HepG2 (cell line): Measurements from ENCODE around the gene FLAD1. TPM values are rescaled to one million over a fixed set of nuclear protein-coding genes. Genes with fewer than 3 reads are reported as not detected.

Source experiments
- PAX8 ChIP-seq: sonication (generic); formaldehyde crosslinking; IDR thresholded peaks from 2 replicates; pipeline ENCODE4 v1.8.0; 2022; ENCODE audit warnings: mild to moderate bottlenecking, missing genetic modification reagents, borderline replicate concordance
- PPARG ChIP-seq: conservative IDR thresholded peaks from 2 replicates; pipeline ENCODE4 v1.6.1; 2016; ENCODE audit warnings: missing biosample characterization, missing genetic modification reagents
- PRDM10 ChIP-seq: sonication (generic); formaldehyde crosslinking; IDR thresholded peaks from 2 replicates; pipeline ENCODE4 v1.4.0; 2020; ENCODE audit warnings: low read depth, missing genetic modification reagents
- PREB ChIP-seq: sonication (generic); formaldehyde crosslinking; IDR thresholded peaks from 2 replicates; pipeline ENCODE4 v1.4.0; 2020; ENCODE audit warnings: missing genetic modification reagents
- RBFOX2 ChIP-seq: fragments of 200-400 bp; formaldehyde crosslinking; IDR thresholded peaks from 2 replicates; pipeline ENCODE4 v1.6.1; 2017; ENCODE audit warnings: low read depth, mild to moderate bottlenecking, low read length
- RELA ChIP-seq: sonication (generic); formaldehyde crosslinking; IDR thresholded peaks from 2 replicates; pipeline ENCODE4 v1.4.0; 2020; ENCODE audit warnings: missing genetic modification reagents
- RXRB ChIP-seq: IDR thresholded peaks from 2 replicates; pipeline ENCODE4 v1.6.1; 2016; ENCODE audit warnings: borderline replicate concordance, missing genetic modification reagents, missing compliant biosample characterization
- SP4 ChIP-seq: sonication (generic); formaldehyde crosslinking; IDR thresholded peaks from 2 replicates; pipeline ENCODE4 v1.8.1; 2023; ENCODE audit warnings: mild to moderate bottlenecking, missing genetic modification reagents
- TBX2 ChIP-seq: sonication (generic); formaldehyde crosslinking; IDR thresholded peaks from 2 replicates; pipeline ENCODE4 v1.5.0; 2020; ENCODE audit warnings: missing genetic modification reagents, mild to moderate bottlenecking, borderline replicate concordance
- TRIM24 ChIP-seq: sonication (generic); formaldehyde crosslinking; IDR thresholded peaks from 2 replicates; pipeline ENCODE4 v1.8.0; 2022; ENCODE audit warnings: mild to moderate bottlenecking, missing genetic modification reagents
- ZNF124 ChIP-seq: sonication (generic); formaldehyde crosslinking; IDR thresholded peaks from 2 replicates; pipeline ENCODE4 v1.4.0; 2020; ENCODE audit warnings: missing genetic modification reagents
- ZNF383 ChIP-seq: sonication (generic); formaldehyde crosslinking; IDR thresholded peaks from 2 replicates; pipeline ENCODE4 v1.4.0; 2020; ENCODE audit warnings: missing genetic modification reagents, mild to moderate bottlenecking, borderline replicate concordance
- ZNF598 ChIP-seq: sonication (generic); formaldehyde crosslinking; IDR thresholded peaks from 2 replicates; pipeline ENCODE4 v1.5.1; 2020; ENCODE audit warnings: mild to moderate bottlenecking, missing genetic modification reagents, borderline replicate concordance
- ZNF609 ChIP-seq: sonication (generic); formaldehyde crosslinking; IDR thresholded peaks from 2 replicates; pipeline ENCODE4 v1.4.0; 2020; ENCODE audit warnings: mild to moderate bottlenecking, missing genetic modification reagents, borderline replicate concordance
- ZNF619 ChIP-seq: sonication (generic); formaldehyde crosslinking; IDR thresholded peaks from 2 replicates; pipeline ENCODE4 v1.4.0; 2020; ENCODE audit warnings: mild to moderate bottlenecking, missing genetic modification reagents
- polyA plus RNA-seq, 8 experiments: library from polyadenylated mRNA; depleted of rRNA in 3 of 8; stranded (reverse) in 7 of 8; unstranded in 1 of 8; fragments of >200 nt; fragmentation: Illumina TruSeq in 4 of 8; extraction: Trizol in 4 of 8; gene quantifications; 2 replicates each; pipeline versions ENCODE4 v1.2.1 to v1.2.3, GENCODE V29; 2011 to 2016; ENCODE audit warnings: low read depth in 4 of 8, missing spikeins in 1 of 8, mixed read lengths in 1 of 8; ENCODE audit not compliant: insufficient read depth in 1 of 8
- total RNA-seq, 5 experiments: library from RNA; depleted of rRNA; stranded (reverse); fragments of >200 nt; fragmentation: Illumina TruSeq; extraction: Trizol; gene quantifications; 2 replicates each; pipeline ENCODE4 v1.2.3, GENCODE V29; 2016; ENCODE audit warnings: low read depth in 1 of 5

The FLAD1 gene
- total and polyA plus RNA-seq, 2 of the 13 experiments (the other 11 are each of a cell fraction or from before 2014, with no cell fraction given) = 25.9 to 32.8 TPM

DNA sequence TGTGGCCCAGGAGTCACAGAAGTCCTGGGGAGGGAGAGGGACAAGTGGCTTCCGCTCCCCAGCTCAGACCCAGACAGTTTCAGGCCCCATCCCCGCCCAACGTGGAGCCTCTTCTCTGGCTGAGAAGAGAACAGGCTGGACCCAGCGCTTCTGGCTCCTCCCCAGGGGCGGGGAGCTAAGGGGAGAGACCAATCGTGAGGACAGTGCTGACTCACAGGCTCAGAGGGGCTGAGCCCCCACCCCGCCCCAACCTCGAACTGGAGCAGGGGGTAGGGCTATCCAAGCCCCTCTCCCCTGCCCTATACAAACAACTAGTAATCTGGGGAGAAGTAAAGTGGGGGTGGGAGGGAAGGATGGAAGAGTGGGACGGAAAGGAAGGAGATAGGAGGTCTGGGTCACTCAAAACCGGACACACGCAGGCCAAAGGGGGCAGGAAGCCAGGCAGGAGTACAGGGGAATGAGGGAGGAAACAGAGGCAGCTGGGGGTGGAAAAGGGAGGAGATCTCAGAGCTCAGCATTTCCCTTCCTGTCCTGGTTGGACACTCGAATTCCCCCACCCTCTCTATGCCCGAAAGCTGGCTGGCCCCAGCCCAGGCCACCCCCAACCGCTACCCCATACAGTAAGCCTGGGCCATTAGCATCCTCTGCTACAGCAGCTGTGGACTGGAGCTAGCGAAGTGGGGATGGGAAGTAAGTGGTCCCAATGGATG lies 12.4 kb upstream of the FLAD1 start, which contains the start of gene SHC1 (continued):
- 0 out of 2 replicates have a peak, but pooled peaks have one; percentile 40 for TF ChIP-seq PPARG (CRISPR knock-in tag)
- no peak for TF ChIP-seq RELA (CRISPR knock-in tag)
- TF ChIP-seq RBFOX2 = peak; percentile 36; the same call in 1 of the 2 replicates
- 0 out of 2 replicates have a peak, but pooled peaks have one; percentile 51 for TF ChIP-seq SP4 (CRISPR knock-in tag)
- TF ChIP-seq TRIM24 (CRISPR knock-in tag) = no peak
- TF ChIP-seq TBX2 (CRISPR knock-in tag) = peak; percentile 48; the same call in 1 of the 2 replicates
- TF ChIP-seq ZNF598 = no peak
- TF ChIP-seq ZNF609 (CRISPR knock-in tag) = 0 out of 2 replicates have a peak, but pooled peaks have one; percentile 40
- peak; percentile 35; the same call in 1 of the 2 replicates for TF ChIP-seq RXRB (CRISPR knock-in tag)
- no peak for TF ChIP-seq ZNF383 (CRISPR knock-in tag)
- TF ChIP-seq PRDM10 (CRISPR knock-in tag) = peak; percentile 75; the same call in 1 of the 2 replicates
- no peak; the same call in 1 of the 2 replicates for TF ChIP-seq ZNF619
- TF ChIP-seq PREB (CRISPR knock-in tag) = no peak
- 0 out of 2 replicates have a peak, but pooled peaks have one; percentile 38 for TF ChIP-seq ZNF124 (CRISPR knock-in tag)
- no peak for TF ChIP-seq PAX8 (CRISPR knock-in tag)
